Stomach (tissue), 4 donors: ENCODE data around the gene M1AP.

Experiments used
- CTCF ChIP-seq, 7 experiments: fragments of 450-650 bp in 4 of 7; fragments of 200-600 bp in 3 of 7; sonication (generic) in 3 of 7; IDR thresholded peaks; one replicate each; pipeline ENCODE4 v1.5.1; 2016 to 2019; ENCODE audit warnings: antibody characterized with exemption in 7 of 7, control low read depth in 2 of 7, mild to moderate bottlenecking in 1 of 7
- EP300 ChIP-seq: sonication (generic); formaldehyde crosslinking; IDR thresholded peaks from one replicate; pipeline ENCODE4 v1.6.1; 2017; ENCODE audit warnings: antibody characterized with exemption

- TF ChIP-seq CTCF (IDR thresholded peaks at IDR 0.05) (no peak), EP300 (no peak)
These were observed 74.2 kb downstream of the M1AP start for GRCh38 chr2:74573747-74574562.
